GM10266 (cell line): ENCODE measurements around the gene MAMDC2.

Experiments used
- DNase-seq: peaks from one replicate; pipeline ENCODE4 v3.0.0; 2012; ENCODE audit errors: extremely low spot score
- TF ChIP-seq, protein P1 (sequence below): IDR thresholded peaks from 2 replicates; pipeline ENCODE4 v1.5.1; 2012; ENCODE audit warnings: mild to moderate bottlenecking, low read depth; ENCODE audit not compliant: control insufficient read depth, insufficient read depth; ENCODE audit errors: missing control alignments

Gene MAMDC2

DNA sequence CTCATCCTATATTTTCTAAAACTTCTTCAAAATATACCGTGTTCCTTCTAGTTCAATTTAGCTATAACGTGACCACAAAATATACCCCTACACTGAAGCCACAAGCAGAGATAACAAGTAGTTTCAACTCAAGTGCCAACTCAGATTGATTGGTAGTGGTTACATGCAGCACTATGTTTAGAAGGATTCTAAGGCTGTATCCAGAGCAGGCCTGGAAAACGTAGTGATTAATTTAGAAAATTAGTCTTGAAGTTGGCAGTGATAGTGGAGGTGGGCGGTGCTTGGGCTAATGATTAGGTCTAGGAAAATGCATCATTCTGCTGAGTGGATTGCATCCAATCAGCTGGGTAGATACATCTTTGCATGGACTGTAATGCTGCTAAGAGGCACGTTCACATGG, 61.5 kb downstream of the MAMDC2 start:
- TF ChIP-seq, protein P1, sequence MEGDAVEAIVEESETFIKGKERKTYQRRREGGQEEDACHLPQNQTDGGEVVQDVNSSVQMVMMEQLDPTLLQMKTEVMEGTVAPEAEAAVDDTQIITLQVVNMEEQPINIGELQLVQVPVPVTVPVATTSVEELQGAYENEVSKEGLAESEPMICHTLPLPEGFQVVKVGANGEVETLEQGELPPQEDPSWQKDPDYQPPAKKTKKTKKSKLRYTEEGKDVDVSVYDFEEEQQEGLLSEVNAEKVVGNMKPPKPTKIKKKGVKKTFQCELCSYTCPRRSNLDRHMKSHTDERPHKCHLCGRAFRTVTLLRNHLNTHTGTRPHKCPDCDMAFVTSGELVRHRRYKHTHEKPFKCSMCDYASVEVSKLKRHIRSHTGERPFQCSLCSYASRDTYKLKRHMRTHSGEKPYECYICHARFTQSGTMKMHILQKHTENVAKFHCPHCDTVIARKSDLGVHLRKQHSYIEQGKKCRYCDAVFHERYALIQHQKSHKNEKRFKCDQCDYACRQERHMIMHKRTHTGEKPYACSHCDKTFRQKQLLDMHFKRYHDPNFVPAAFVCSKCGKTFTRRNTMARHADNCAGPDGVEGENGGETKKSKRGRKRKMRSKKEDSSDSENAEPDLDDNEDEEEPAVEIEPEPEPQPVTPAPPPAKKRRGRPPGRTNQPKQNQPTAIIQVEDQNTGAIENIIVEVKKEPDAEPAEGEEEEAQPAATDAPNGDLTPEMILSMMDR, result no peak
- DNase-seq, result no peak

DNA sequence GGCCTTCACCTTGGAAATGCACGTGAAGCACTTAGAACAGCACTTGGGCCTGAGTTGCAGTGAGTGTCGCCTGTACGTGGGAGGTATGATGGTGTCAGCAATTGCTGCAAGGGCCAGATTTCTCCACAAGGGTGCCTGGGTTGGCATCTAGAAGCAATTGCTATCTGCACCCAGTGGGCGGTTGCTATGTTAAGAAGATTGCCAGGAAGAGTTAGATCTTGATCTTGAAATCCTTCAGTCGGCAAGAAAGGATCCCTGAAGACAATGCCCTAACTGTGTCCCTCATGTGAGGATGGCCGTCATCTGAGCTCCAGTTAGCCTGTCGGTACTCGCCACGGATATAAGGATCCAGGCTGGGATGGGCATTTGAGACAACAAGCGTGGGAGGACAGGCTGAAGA, 62.9 kb downstream of the MAMDC2 start:
- TF ChIP-seq, protein P1, result no peak
- DNase-seq, result no peak

DNA sequence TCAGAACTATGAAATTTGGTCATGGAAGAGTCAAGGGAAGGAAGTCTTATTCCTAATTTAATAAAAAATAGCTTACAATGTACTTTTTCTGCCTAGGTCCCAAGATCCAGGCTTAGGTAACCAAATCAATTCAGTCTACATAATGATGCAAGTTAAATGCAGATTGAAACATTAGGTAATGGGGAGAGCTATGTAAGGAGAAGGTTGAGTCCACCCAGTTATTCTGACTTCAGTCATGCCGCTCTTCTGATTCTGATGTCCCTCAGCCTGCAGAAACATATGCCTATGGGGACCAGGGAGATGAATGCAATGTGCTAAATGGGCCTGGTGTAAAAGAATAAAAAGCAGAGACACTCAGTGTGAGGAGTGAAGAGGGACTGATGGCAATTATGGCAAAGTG, 63.9 kb downstream of the MAMDC2 start:
- TF ChIP-seq, protein P1, result no peak
- no peak for DNase-seq

DNA sequence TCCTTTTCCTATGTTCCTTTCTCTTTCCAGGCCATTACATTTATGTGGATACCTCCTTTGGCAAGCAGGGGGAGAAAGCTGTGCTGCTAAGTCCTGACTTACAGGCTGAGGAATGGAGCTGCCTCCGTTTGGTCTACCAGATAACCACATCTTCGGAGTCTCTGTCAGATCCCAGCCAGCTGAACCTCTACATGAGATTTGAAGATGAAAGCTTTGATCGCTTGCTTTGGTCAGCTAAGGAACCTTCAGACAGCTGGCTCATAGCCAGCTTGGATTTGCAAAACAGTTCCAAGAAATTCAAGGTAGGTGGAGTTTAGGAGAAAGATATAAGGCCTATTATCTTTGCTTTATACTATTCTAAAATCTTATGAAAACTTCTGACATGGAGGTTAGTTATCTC, 64.5 kb downstream of the MAMDC2 start:
- no peak for DNase-seq
- TF ChIP-seq, protein P1, result no peak

DNA sequence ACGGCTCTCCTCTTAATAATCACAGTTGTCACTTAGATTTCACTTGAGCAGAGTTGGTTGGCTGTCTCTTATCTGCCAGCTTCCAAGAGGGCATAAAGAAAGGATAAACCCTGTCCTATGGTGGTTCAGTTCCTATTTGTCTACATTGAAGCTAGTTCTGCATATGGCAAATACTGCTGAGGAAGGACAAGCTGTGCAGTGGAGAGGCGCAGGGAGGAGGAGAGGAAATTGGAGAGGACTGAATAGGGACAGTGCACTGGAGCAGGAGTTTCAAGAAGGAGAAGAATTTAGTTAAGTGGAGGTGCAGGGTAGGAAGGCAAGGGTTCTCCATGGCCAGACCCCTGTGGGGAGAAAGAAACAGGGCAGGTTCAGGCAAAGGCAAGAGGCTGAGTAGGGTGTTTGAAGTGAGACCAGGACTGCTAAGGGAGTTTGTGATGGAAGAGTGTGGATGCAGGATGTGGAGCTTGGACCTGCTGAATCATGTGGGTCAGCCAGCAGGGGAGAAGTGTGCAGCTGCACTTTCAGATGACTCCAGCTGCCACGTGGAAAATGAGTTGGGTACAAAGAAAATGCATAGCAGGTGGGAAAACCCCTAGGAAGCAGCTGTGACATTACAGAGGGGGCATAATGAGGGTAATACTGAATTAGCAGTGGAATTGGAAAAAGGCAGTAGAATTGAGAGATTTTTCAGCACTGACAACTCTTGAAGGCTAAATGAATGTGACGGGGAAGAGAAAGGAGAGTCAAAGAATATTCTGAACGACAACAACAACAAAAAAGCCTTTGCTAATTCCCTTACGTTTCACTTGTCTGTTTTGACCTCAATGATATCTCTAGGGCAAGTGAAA, 66.8 kb downstream of the MAMDC2 start:
- DNase-seq, result no peak
- TF ChIP-seq, protein P1, result no peak

DNA sequence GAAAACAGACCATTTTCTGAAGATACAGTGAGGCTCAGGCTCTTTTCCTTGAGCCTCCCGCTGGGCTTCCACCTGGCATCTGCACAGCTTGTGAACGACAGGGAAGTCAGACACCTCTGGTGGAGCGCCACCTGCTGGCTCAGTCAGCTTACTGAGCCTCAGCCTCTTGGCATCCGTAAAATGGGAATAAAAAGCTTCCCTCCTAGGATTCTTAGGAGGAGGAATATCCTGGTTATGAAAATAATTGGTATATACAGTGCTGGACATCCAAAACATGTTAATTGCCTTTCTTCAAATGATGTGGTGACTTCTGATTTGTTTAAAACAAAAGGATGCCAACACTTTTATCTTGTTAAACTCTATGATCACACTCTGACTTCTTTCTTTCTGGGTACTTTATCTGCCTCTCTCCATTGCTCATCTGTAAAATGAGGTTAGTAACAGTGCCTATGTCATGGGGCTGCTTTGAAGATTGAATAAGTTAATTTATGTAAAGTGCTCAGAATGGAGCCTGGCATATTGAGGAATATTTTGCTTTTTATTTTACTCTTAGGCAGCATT, 67.5 kb downstream of the MAMDC2 start:
- peak; percentile 44 for DNase-seq

More for the DNA sequence above, 67.5 kb downstream of the MAMDC2 start:
- TF ChIP-seq, protein P1, result peak; percentile 97
